IMR-90 (cell line): ENCODE measurements around the gene MVP. TPM values are rescaled to one million over a fixed set of nuclear protein-coding genes. Genes with fewer than 3 reads are reported as not detected.

Experiments
- ATAC-seq: fragments of 200-7000 bp; cut with Tn5 transposase; 2 replicates; pipeline ENCODE4 v1.9.1; 2020; ENCODE audit warnings: low read depth, mild to moderate bottlenecking, moderate library complexity
- BruUV-seq: library from RNA; stranded (reverse); fragments of 400-500 nt; replicated peaks from 2 replicates; lab custom pipeline; 2021; lab: Mats Ljungman, UMichigan
- CTCF ChIA-PET: fragments of 300-600 bp; formaldehyde crosslinking; extraction: SDS; loops from one replicate; lab custom pipeline; 2021; ENCODE audit warnings: antibody characterized with exemption; lab: Yijun Ruan, JAX
- POLR2A ChIA-PET: fragments of 300-600 bp; sonication (Branson Sonifier 250); formaldehyde crosslinking; loops from one replicate; lab custom pipeline; 2022; ENCODE audit warnings: antibody characterized with exemption; ENCODE audit not compliant: unreplicated experiment; lab: Charles Lee
- DNase-seq: peaks from one replicate; pipeline ENCODE4 v3.0.0; 2013
- H2AFZ ChIP-seq: replicated peaks from 2 replicates; pipeline ENCODE3; 2013; ENCODE audit warnings: low read length, mild to moderate bottlenecking; ENCODE audit not compliant: poor library complexity
- H2AK5ac ChIP-seq: 2 replicates; pipeline ENCODE4 v1.6.1; 2013; ENCODE audit warnings: low read depth, low read length, inconsistent platforms
- H2AK9ac ChIP-seq: replicated peaks from 2 replicates; pipeline ENCODE3; 2013; ENCODE audit warnings: mild to moderate bottlenecking, low read depth, low read length, moderate library complexity; ENCODE audit not compliant: poor library complexity
- H2BK120ac ChIP-seq: 2 replicates; pipeline ENCODE4 v1.6.1; 2013; ENCODE audit warnings: low read depth, low read length, inconsistent platforms
- H2BK15ac ChIP-seq: 3 replicates; pipeline ENCODE4 v1.6.1; 2013; ENCODE audit warnings: low read depth, low read length, inconsistent platforms
- H2BK20ac ChIP-seq: 2 replicates; pipeline ENCODE4 v1.6.1; 2013; ENCODE audit warnings: low read depth, mild to moderate bottlenecking, inconsistent platforms, low read length, moderate library complexity
- H2BK5ac ChIP-seq: 2 replicates; pipeline ENCODE4 v1.6.1; 2013; ENCODE audit warnings: mild to moderate bottlenecking, low read depth, low read length, inconsistent platforms; ENCODE audit not compliant: poor library complexity, severe bottlenecking
- H3K14ac ChIP-seq: replicated peaks from 2 replicates; pipeline ENCODE4 v1.6.1; 2013; ENCODE audit warnings: low read depth, low read length, inconsistent platforms
- H3K18ac ChIP-seq: 2 replicates; pipeline ENCODE4 v1.6.1; 2013; ENCODE audit warnings: low read depth, low read length, control low read depth
- H3K23ac ChIP-seq: 2 replicates; pipeline ENCODE4 v1.6.1; 2013; ENCODE audit warnings: low read depth, low read length, inconsistent platforms
- H3K27ac ChIP-seq: 2 replicates; pipeline ENCODE4 v1.5.1; 2013; ENCODE audit warnings: mild to moderate bottlenecking, control low read depth, low read length; ENCODE audit not compliant: insufficient read depth
- H3K27me3 ChIP-seq: 2 replicates; pipeline ENCODE4 v1.6.1; 2013; ENCODE audit warnings: low read length; ENCODE audit not compliant: control insufficient read depth, insufficient read depth
- H3K36me3 ChIP-seq: 2 replicates; pipeline ENCODE4 v1.6.1; 2013; ENCODE audit warnings: low read length, mixed read lengths; ENCODE audit not compliant: control insufficient read depth, insufficient read depth
- H3K4ac ChIP-seq: 2 replicates; pipeline ENCODE4 v1.6.1; 2013; ENCODE audit warnings: low read depth, low read length, inconsistent platforms
- H3K4me1 ChIP-seq: 2 replicates; pipeline ENCODE4 v1.6.1; 2013; ENCODE audit warnings: low read length, mixed read lengths; ENCODE audit not compliant: control insufficient read depth, insufficient read depth
- H3K4me2 ChIP-seq: 2 replicates; pipeline ENCODE4 v1.6.1; 2013; ENCODE audit warnings: low read depth, mild to moderate bottlenecking, control low read depth, low read length, moderate library complexity
- H3K4me3 ChIP-seq: 2 replicates; pipeline ENCODE4 v1.5.1; 2013; ENCODE audit warnings: low read depth, mild to moderate bottlenecking, control low read depth, low read length, moderate library complexity; ENCODE audit not compliant: insufficient read depth
- H3K56ac ChIP-seq: 2 replicates; pipeline ENCODE4 v1.6.1; 2013; ENCODE audit warnings: low read length, inconsistent platforms; ENCODE audit not compliant: insufficient read depth; ENCODE audit errors: extremely low read depth
- H3K79me1 ChIP-seq, 2 experiments: 2 replicates each; pipeline ENCODE4 v1.6.1; 2013; ENCODE audit warnings: low read length in 2 of 2, inconsistent platforms in 1 of 2, low read depth in 1 of 2
- H3K9ac ChIP-seq: 2 replicates; pipeline ENCODE4 v1.6.1; 2013; ENCODE audit warnings: low read depth, low read length, control low read depth
- H3K9me1 ChIP-seq: 2 replicates; pipeline ENCODE4 v1.6.1; 2013; ENCODE audit warnings: low read length, inconsistent platforms; ENCODE audit not compliant: insufficient read depth
- H3K9me3 ChIP-seq: 2 replicates; pipeline ENCODE4 v1.6.1; 2013; ENCODE audit warnings: low read length; ENCODE audit not compliant: control insufficient read depth, insufficient read depth
- H4K20me1 ChIP-seq: 2 replicates; pipeline ENCODE4 v1.6.1; 2013; ENCODE audit warnings: low read length, inconsistent platforms; ENCODE audit not compliant: insufficient read depth
- H4K5ac ChIP-seq: 2 replicates; pipeline ENCODE4 v1.6.1; 2013; ENCODE audit warnings: mild to moderate bottlenecking, low read depth, low read length, control low read depth
- H4K8ac ChIP-seq, 2 experiments: 2 replicates each; pipeline ENCODE4 v1.6.1; 2013; ENCODE audit warnings: low read depth in 2 of 2, low read length in 2 of 2, control low read depth in 1 of 2, inconsistent platforms in 1 of 2
- H4K91ac ChIP-seq: 2 replicates; pipeline ENCODE4 v1.6.1; 2013; ENCODE audit warnings: low read depth, low read length, inconsistent platforms; ENCODE audit not compliant: insufficient read depth
- CEBPB ChIP-seq: IDR thresholded peaks from 2 replicates; pipeline ENCODE4 v1.6.1; 2012; ENCODE audit warnings: low read depth, low read length, improper control_type of control experiment
- CHD1 ChIP-seq: IDR thresholded peaks from 2 replicates; pipeline ENCODE4 v1.6.1; 2012; ENCODE audit warnings: low read depth, low read length, improper control_type of control experiment
- ELK1 ChIP-seq: fragments of 150-350 bp; IDR thresholded peaks from 2 replicates; pipeline ENCODE4 v1.6.1; 2016; ENCODE audit warnings: low read depth, mild to moderate bottlenecking, low read length, moderate library complexity, borderline replicate concordance
- FOS ChIP-seq: fragments of 150-350 bp; IDR thresholded peaks from 2 replicates; pipeline ENCODE4 v1.6.1; 2016; ENCODE audit warnings: low read depth, low read length
- MAFK ChIP-seq: IDR thresholded peaks from 2 replicates; pipeline ENCODE4 v1.6.1; 2012; ENCODE audit warnings: low read depth, low read length, improper control_type of control experiment
- MAZ ChIP-seq: IDR thresholded peaks from 2 replicates; pipeline ENCODE4 v1.6.1; 2012; ENCODE audit warnings: low read depth, mild to moderate bottlenecking, low read length, improper control_type of control experiment, moderate library complexity, borderline replicate concordance
- MXI1 ChIP-seq: IDR thresholded peaks from 2 replicates; pipeline ENCODE4 v1.6.1; 2012; ENCODE audit warnings: low read depth, mild to moderate bottlenecking, low read length, moderate library complexity, borderline replicate concordance
- NFE2L2 ChIP-seq: fragments of 150-350 bp; IDR thresholded peaks from 2 replicates; pipeline ENCODE4 v1.6.1; 2016; ENCODE audit warnings: low read depth, mild to moderate bottlenecking, low read length
- POLR2A ChIP-seq: IDR thresholded peaks from 2 replicates; pipeline ENCODE4 v1.6.1; 2012; ENCODE audit warnings: mild to moderate bottlenecking, low read depth, low read length
- RFX5 ChIP-seq: IDR thresholded peaks from 2 replicates; pipeline ENCODE4 v1.8.0; 2012; ENCODE audit warnings: low read depth, mild to moderate bottlenecking, low read length, moderate library complexity
- SMC3 ChIP-seq: fragments of 150-350 bp; IDR thresholded peaks from 2 replicates; pipeline ENCODE4 v1.6.1; 2016; ENCODE audit warnings: low read depth, mild to moderate bottlenecking, antibody characterized with exemption, low read length, moderate library complexity
- WGBS, 2 experiments: methylation state at CpG; one replicate each; pipeline versions ENCODE4 v1.1.5 to v1.1.7; 2013; ENCODE audit warnings: missing lambda C conversion rate in 2 of 2; ENCODE audit not compliant: insufficient read length in 1 of 2; ENCODE audit errors: extremely low coverage in 2 of 2; 5-methylcytosine and 5-hydroxymethylcytosine counted together
- dilution Hi-C: fragments of 300-500 bp; cut with HindIII; formaldehyde crosslinking; loops from one replicate; pipeline ENCODE4 v1.14.3; 2018; ENCODE audit warnings: low sequenced_read_pairs; ENCODE audit not compliant: unreplicated experiment
- in situ Hi-C: fragments of 300-500 bp; cut with MboI; formaldehyde crosslinking; loops from 3 replicates; pipeline ENCODE4 v1.14.3; 2019; ENCODE audit warnings: low sequenced_read_pairs, inconsistent platforms, mixed read lengths
- intact Hi-C: fragments of 100-400 bp; cut with micrococcal nuclease; formaldehyde crosslinking; loops from 2 replicates; pipeline ENCODE4 v1.10.0; 2022
- polyA plus RNA-seq, 3 experiments: library from polyadenylated mRNA; depleted of rRNA; stranded (reverse); fragments of >200 nt; gene quantifications; 2 replicates each; pipeline ENCODE4 v1.2.3, GENCODE V29; 2012; ENCODE audit warnings: low replicate concordance in 1 of 3
- total RNA-seq: library from RNA; depleted of rRNA; stranded (reverse); fragments of >200 nt; gene quantifications from 2 replicates; pipeline ENCODE4 v1.2.3, GENCODE V29; 2012
- TF ChIP-seq, protein P1 (sequence below): fragments of 150-350 bp; IDR thresholded peaks from 2 replicates; pipeline ENCODE4 v1.6.1; 2017; ENCODE audit warnings: mild to moderate bottlenecking, antibody characterized with exemption, low read length, low read depth
- TF ChIP-seq, protein P2 (sequence below): conservative IDR thresholded peaks from 2 replicates; pipeline ENCODE4 v1.5.1; 2012; ENCODE audit warnings: mild to moderate bottlenecking, low read depth, low read length, improper control_type of control experiment

MVP gene
- total and polyA plus RNA-seq, 2 of the 4 experiments (the other 2 are of a cell fraction) = 204 to 319 TPM

- Histone ChIP-seq H3K18ac (peak overlapping the region; percentile 5; the same call in 1 of the 2 replicates), H3K4me1 (peaks cover 28% of the 10 kb centered on the region), H2AFZ (peak overlapping the region; percentile 90), H3K4ac (peak overlapping the region; percentile 86), H4K8ac (peak overlapping the region; percentile 28 to 52; a peak in 2 of 4 replicates), H2BK5ac (peak overlapping the region; percentile 37), H3K27me3 (no peaks in the 10 kb centered on the region), H3K56ac (peak overlapping the region; percentile 54; the same call in 1 of the 2 replicates), H3K9me1 (peaks cover 13% of the 10 kb centered on the region), H3K14ac (peak overlapping the region; percentile 80), H2BK20ac (no peak overlapping the region), H3K27ac (peak overlapping the region; percentile 65), H3K79me1 (peaks cover 13 to 53% of the 10 kb centered on the region in 2 experiments), H2BK15ac (no peak overlapping the region; the same call in 2 of the 3 replicates), H3K36me3 (peaks cover 12% of the 10 kb centered on the region), H3K9me3 (no peaks in the 10 kb centered on the region), H4K5ac (peak overlapping the region; percentile 25), H4K20me1 (peaks cover 25% of the 10 kb centered on the region), H4K91ac (peak overlapping the region; percentile 29; the same call in 1 of the 2 replicates), H3K23ac (peak overlapping the region; percentile 94), H3K4me2 (peak overlapping the region; percentile 59), H3K9ac (peak overlapping the region; percentile 68), H3K4me3 (peak overlapping the region; percentile 80), H2AK5ac (peak overlapping the region; percentile 73; the same call in 1 of the 2 replicates), H2BK120ac (peak overlapping the region; percentile 55), H2AK9ac (peak overlapping the region; percentile 95)
- ATAC-seq (no peak), DNase-seq (no peak)
- BruUV-seq = no TSS peak
- CTCF ChIA-PET = interaction anchor here (0.6 kb wide), 1 partner anchor 90 kb away, joined by 3 read pairs; no protein-coding TSS in a partner anchor
- WGBS, 2 experiments = 63% methylated on average over 5 of the region's 9 CpGs; no CpG with 5 or more reads in 1 of the 2 experiments
- POLR2A ChIA-PET = interaction anchor here (0.5 kb wide), 1 partner anchor 9 kb away, joined by 4 read pairs; no protein-coding TSS in a partner anchor
- in situ Hi-C loops = no loop called here
- dilution Hi-C loops = no loop called here
- intact Hi-C loops = loop anchor here (2.0 kb wide), 1 partner anchor 186 kb away; no protein-coding TSS in a partner anchor
- TF ChIP-seq FOS (no peak), RFX5 (no peak), NFE2L2 (no peak), ELK1 (no peak), MAZ (no peak), CEBPB (no peak), CHD1 (no peak), MAFK (no peak), POLR2A (no peak), MXI1 (no peak), SMC3 (no peak)
- TF ChIP-seq, protein P1, sequence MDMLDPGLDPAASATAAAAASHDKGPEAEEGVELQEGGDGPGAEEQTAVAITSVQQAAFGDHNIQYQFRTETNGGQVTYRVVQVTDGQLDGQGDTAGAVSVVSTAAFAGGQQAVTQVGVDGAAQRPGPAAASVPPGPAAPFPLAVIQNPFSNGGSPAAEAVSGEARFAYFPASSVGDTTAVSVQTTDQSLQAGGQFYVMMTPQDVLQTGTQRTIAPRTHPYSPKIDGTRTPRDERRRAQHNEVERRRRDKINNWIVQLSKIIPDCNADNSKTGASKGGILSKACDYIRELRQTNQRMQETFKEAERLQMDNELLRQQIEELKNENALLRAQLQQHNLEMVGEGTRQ = no peak
- TF ChIP-seq, protein P2, sequence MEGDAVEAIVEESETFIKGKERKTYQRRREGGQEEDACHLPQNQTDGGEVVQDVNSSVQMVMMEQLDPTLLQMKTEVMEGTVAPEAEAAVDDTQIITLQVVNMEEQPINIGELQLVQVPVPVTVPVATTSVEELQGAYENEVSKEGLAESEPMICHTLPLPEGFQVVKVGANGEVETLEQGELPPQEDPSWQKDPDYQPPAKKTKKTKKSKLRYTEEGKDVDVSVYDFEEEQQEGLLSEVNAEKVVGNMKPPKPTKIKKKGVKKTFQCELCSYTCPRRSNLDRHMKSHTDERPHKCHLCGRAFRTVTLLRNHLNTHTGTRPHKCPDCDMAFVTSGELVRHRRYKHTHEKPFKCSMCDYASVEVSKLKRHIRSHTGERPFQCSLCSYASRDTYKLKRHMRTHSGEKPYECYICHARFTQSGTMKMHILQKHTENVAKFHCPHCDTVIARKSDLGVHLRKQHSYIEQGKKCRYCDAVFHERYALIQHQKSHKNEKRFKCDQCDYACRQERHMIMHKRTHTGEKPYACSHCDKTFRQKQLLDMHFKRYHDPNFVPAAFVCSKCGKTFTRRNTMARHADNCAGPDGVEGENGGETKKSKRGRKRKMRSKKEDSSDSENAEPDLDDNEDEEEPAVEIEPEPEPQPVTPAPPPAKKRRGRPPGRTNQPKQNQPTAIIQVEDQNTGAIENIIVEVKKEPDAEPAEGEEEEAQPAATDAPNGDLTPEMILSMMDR = no peak
Observed at GRCh38 chr16:29812754-29813643, 7.3 kb upstream of the MVP start.
